K562 (cell line): ENCODE data around the gene FXYD3. TPM values are rescaled to one million over a fixed set of nuclear protein-coding genes. Genes with fewer than 3 reads are reported as not detected.

Experiments used
- AFF4 ChIP-seq: sonication (generic); formaldehyde crosslinking; IDR thresholded peaks from 2 replicates; pipeline ENCODE4 v1.8.0; 2023; ENCODE audit warnings: mild to moderate bottlenecking, missing genetic modification reagents
- CGGBP1 ChIP-seq: fragments of 250-450 bp; sonication (Bioruptor Pico); IDR thresholded peaks from 2 replicates; pipeline ENCODE4 v1.9.0; 2021; ENCODE audit warnings: mild to moderate bottlenecking
- E2F3 ChIP-seq: fragments of 250-450 bp; sonication (Bioruptor Pico); IDR thresholded peaks from 2 replicates; pipeline ENCODE4 v1.4.0; 2020; ENCODE audit warnings: mild to moderate bottlenecking
- HMG20A ChIP-seq: fragments of 450-650 bp; formaldehyde crosslinking; conservative IDR thresholded peaks from 2 replicates; pipeline ENCODE4 v1.4.0; 2020; ENCODE audit warnings: mild to moderate bottlenecking, mixed read lengths
- HOMEZ ChIP-seq: fragments of 250-450 bp; sonication (Bioruptor Pico); IDR thresholded peaks from 2 replicates; pipeline ENCODE4 v1.4.0; 2020; ENCODE audit warnings: mild to moderate bottlenecking, moderate library complexity
- L3MBTL2 ChIP-seq: fragments of 450-650 bp; IDR thresholded peaks from 2 replicates; pipeline ENCODE4 v1.6.1; 2016; ENCODE audit warnings: mild to moderate bottlenecking, moderate library complexity
- NFIC ChIP-seq: fragments of 450-650 bp; IDR thresholded peaks from 2 replicates; pipeline ENCODE4 v1.6.1; 2017; ENCODE audit warnings: mild to moderate bottlenecking, inconsistent platforms
- NONO ChIP-seq, 2 experiments: fragments of 200-400 bp in 1 of 2; fragments of 450-650 bp in 1 of 2; formaldehyde crosslinking in 1 of 2; IDR thresholded peaks; 2 replicates each; pipeline ENCODE4 v1.6.1; 2017; ENCODE audit warnings: low read depth in 2 of 2, mild to moderate bottlenecking in 2 of 2, moderate library complexity in 2 of 2, low read length in 1 of 2
- RBFOX2 ChIP-seq: fragments of 200-400 bp; formaldehyde crosslinking; IDR thresholded peaks from 2 replicates; pipeline ENCODE4 v1.6.1; 2017; ENCODE audit warnings: low read depth, mild to moderate bottlenecking, low read length, moderate library complexity
- RNF219 ChIP-seq: fragments of 250-450 bp; sonication (Bioruptor Pico); IDR thresholded peaks from 2 replicates; pipeline ENCODE4 v1.5.0; 2022; ENCODE audit warnings: mild to moderate bottlenecking
- TEAD2 ChIP-seq: fragments of 450-650 bp; IDR thresholded peaks from 2 replicates; pipeline ENCODE4 v1.6.1; 2016; ENCODE audit warnings: missing genetic modification characterization, control low read depth, missing compliant biosample characterization
- polyA plus RNA-seq, 8 experiments: library from polyadenylated mRNA; depleted of rRNA in 4 of 8; stranded (reverse) in 5 of 8; unstranded in 3 of 8; fragments of >200 nt; fragmentation: Nextera tagmentation in 2 of 8; fragmentation: Illumina TruSeq in 1 of 8; extraction: Ambion mirVana in 2 of 8; extraction: Trizol in 1 of 8; gene quantifications; 2 replicates each; pipeline versions ENCODE4 v1.2.1 to v1.2.3, GENCODE V29; 2011 to 2014; ENCODE audit warnings: inconsistent platforms in 1 of 8, missing spikeins in 1 of 8
- total RNA-seq, 7 experiments: library from RNA; depleted of rRNA in 6 of 7; stranded (reverse); fragments of >200 nt in 6 of 7; fragmentation: Illumina TruSeq in 2 of 7; extraction: Trizol in 2 of 7; gene quantifications; 2 replicates each; pipeline versions ENCODE4 v1.2.1 to v1.2.3, GENCODE V29; 2011 to 2021; ENCODE audit warnings: low replicate concordance in 1 of 7

Gene FXYD3
- total and polyA plus RNA-seq, 9 of the 15 experiments (the other 6 are each of a cell fraction or from before 2014, with no cell fraction given), result 0.24 TPM; not detected in 8

- TF ChIP-seq AFF4, result no peak
- TF ChIP-seq E2F3 (CRISPR knock-in tag), result no peak
- no peak for TF ChIP-seq HOMEZ (CRISPR knock-in tag)
- TF ChIP-seq NONO (IDR thresholded peaks at IDR 0.05; ENCODE audit: low read depth in 2 of 2, low read length in 1 of 2), result no peak
- TF ChIP-seq RBFOX2, result no peak
- TF ChIP-seq L3MBTL2, result no peak
- no peak for TF ChIP-seq HMG20A (CRISPR knock-in tag)
- no peak for TF ChIP-seq CGGBP1 (CRISPR knock-in tag)
- no peak for TF ChIP-seq RNF219 (CRISPR knock-in tag)
- TF ChIP-seq NFIC, result no peak
- 0 out of 2 replicates have a peak, but pooled peaks have one; percentile 17 for TF ChIP-seq TEAD2 (tag)
These were observed 46.5 kb upstream of the FXYD3 start (continued) for GRCh38 chr19:35068941-35069634.
